SK-N-SH treated with all-trans-retinoic acid at 6 μM for 48 hours (cell line): ENCODE results near the gene LPP.

Source experiments
- ATAC-seq: fragments of 200-7000 bp; cut with Tn5 transposase; 3 replicates; pipeline ENCODE4 v1.9.1; 2020; ENCODE audit warnings: mild to moderate bottlenecking, moderate library complexity
- ARNTL ChIP-seq: fragments of 450-650 bp; formaldehyde crosslinking; IDR thresholded peaks from 2 replicates; pipeline ENCODE4 v1.5.0; 2020; ENCODE audit warnings: low read depth, mild to moderate bottlenecking, moderate library complexity, borderline replicate concordance
- BACH2 ChIP-seq: fragments of 250-450 bp; sonication (Bioruptor Pico); IDR thresholded peaks from 2 replicates; pipeline ENCODE4 v1.9.0; 2021; ENCODE audit warnings: mild to moderate bottlenecking, borderline replicate concordance
- CSDC2 ChIP-seq: fragments of 250-450 bp; sonication (Bioruptor Pico); IDR thresholded peaks from 2 replicates; pipeline ENCODE4 v1.5.0; 2020; ENCODE audit warnings: mild to moderate bottlenecking, moderate library complexity
- CSRNP3 ChIP-seq: fragments of 250-450 bp; sonication (Bioruptor Pico); IDR thresholded peaks from 2 replicates; pipeline ENCODE4 v1.5.1; 2021; ENCODE audit warnings: mild to moderate bottlenecking, moderate library complexity
- ESRRG ChIP-seq: fragments of 250-450 bp; sonication (Bioruptor Pico); IDR thresholded peaks from 2 replicates; pipeline ENCODE4 v1.6.1; 2021; ENCODE audit warnings: mild to moderate bottlenecking
- GLIS3 ChIP-seq: fragments of 250-450 bp; sonication (Bioruptor Pico); IDR thresholded peaks from 2 replicates; pipeline ENCODE4 v1.5.0; 2020; ENCODE audit warnings: mild to moderate bottlenecking, moderate library complexity
- ISL1 ChIP-seq: fragments of 250-450 bp; sonication (Bioruptor Pico); IDR thresholded peaks from 2 replicates; pipeline ENCODE4 v2.1.2; 2022; ENCODE audit warnings: mild to moderate bottlenecking, moderate library complexity
- OSR1 ChIP-seq: fragments of 250-450 bp; sonication (Bioruptor Pico); IDR thresholded peaks from 2 replicates; pipeline ENCODE4 v1.8.0; 2022; ENCODE audit warnings: moderate library complexity, mild to moderate bottlenecking, inconsistent platforms
- PATZ1 ChIP-seq: fragments of 250-450 bp; sonication (Bioruptor Pico); IDR thresholded peaks from 2 replicates; pipeline ENCODE4 v1.8.0; 2020; ENCODE audit warnings: mild to moderate bottlenecking, moderate library complexity, borderline replicate concordance
- POU6F1 ChIP-seq: fragments of 250-450 bp; sonication (Bioruptor Pico); IDR thresholded peaks from 2 replicates; pipeline ENCODE4 v1.8.0; 2021; ENCODE audit warnings: low read depth, mild to moderate bottlenecking, moderate library complexity, borderline replicate concordance
- PPARA ChIP-seq: fragments of 250-450 bp; sonication (Bioruptor Pico); IDR thresholded peaks from 2 replicates; pipeline ENCODE4 v1.5.0; 2020; ENCODE audit warnings: mild to moderate bottlenecking, borderline replicate concordance
- RARB ChIP-seq: fragments of 250-450 bp; sonication (Bioruptor Pico); IDR thresholded peaks from 2 replicates; pipeline ENCODE4 v1.8.0; 2021; ENCODE audit warnings: mild to moderate bottlenecking, moderate library complexity
- TCF4 ChIP-seq: fragments of 250-450 bp; sonication (Bioruptor Pico); IDR thresholded peaks from 2 replicates; pipeline ENCODE4 v1.8.0; 2021; ENCODE audit warnings: mild to moderate bottlenecking, moderate library complexity, borderline replicate concordance
- TOX ChIP-seq: fragments of 250-450 bp; sonication (Bioruptor Pico); IDR thresholded peaks from 2 replicates; pipeline ENCODE4 v1.8.0; 2021; ENCODE audit warnings: mild to moderate bottlenecking, moderate library complexity, borderline replicate concordance
- TSHZ2 ChIP-seq: fragments of 250-450 bp; sonication (Bioruptor Pico); IDR thresholded peaks from 2 replicates; pipeline ENCODE4 v1.5.0; 2020; ENCODE audit warnings: mild to moderate bottlenecking, moderate library complexity
- ZC3H10 ChIP-seq: fragments of 250-450 bp; sonication (Bioruptor Pico); IDR thresholded peaks from 2 replicates; pipeline ENCODE4 v1.5.1; 2021; ENCODE audit warnings: mild to moderate bottlenecking, moderate library complexity
- ZFP3 ChIP-seq: fragments of 250-450 bp; sonication (Bioruptor Pico); IDR thresholded peaks from 2 replicates; pipeline ENCODE4 v1.5.0; 2020; ENCODE audit warnings: mild to moderate bottlenecking, moderate library complexity
- ZFP30 ChIP-seq: fragments of 450-650 bp; formaldehyde crosslinking; IDR thresholded peaks from 2 replicates; pipeline ENCODE4 v1.5.0; 2022; ENCODE audit warnings: mild to moderate bottlenecking, moderate library complexity
- ZNF565 ChIP-seq: fragments of 450-650 bp; formaldehyde crosslinking; conservative IDR thresholded peaks from 2 replicates; pipeline ENCODE4 v1.5.0; 2020; ENCODE audit warnings: low read depth, mild to moderate bottlenecking, moderate library complexity
- ZNF8 ChIP-seq: fragments of 450-650 bp; formaldehyde crosslinking; IDR thresholded peaks from 2 replicates; pipeline ENCODE4 v1.5.0; 2020; ENCODE audit warnings: mild to moderate bottlenecking, moderate library complexity

LPP gene

GRCh38 chr3:188194332-188194731 is 40.4 kb downstream of the LPP start (continued):
- TF ChIP-seq PATZ1 (no peak), TOX (CRISPR knock-in tag) (no peak), ZFP30 (CRISPR knock-in tag) (no peak), ARNTL (CRISPR knock-in tag) (no peak)
- TF ChIP-seq, all 23 proteins: peak for 0

- ATAC-seq = peak; percentile 29
- TF ChIP-seq ZNF565 (CRISPR knock-in tag) (no peak), TCF4 (CRISPR knock-in tag) (no peak), ESRRG (CRISPR knock-in tag) (no peak), TSHZ2 (CRISPR knock-in tag) (no peak), ZNF8 (CRISPR knock-in tag) (no peak), ISL1 (CRISPR knock-in tag) (no peak), ZFP30 (CRISPR knock-in tag) (no peak), CSRNP3 (CRISPR knock-in tag) (no peak), TOX (CRISPR knock-in tag) (no peak), OSR1 (CRISPR knock-in tag) (no peak), GLIS3 (no peak), ZFP3 (CRISPR knock-in tag) (no peak), RARB (no peak), PPARA (CRISPR knock-in tag) (no peak)
Measured at GRCh38 chr3:188196232-188196990, 42.5 kb downstream of the LPP start.

- peak; percentile 65 for ATAC-seq
- TF ChIP-seq ZC3H10 (no peak), BACH2 (no peak), RARB (no peak), POU6F1 (CRISPR knock-in tag) (no peak), ZFP30 (CRISPR knock-in tag) (no peak), ISL1 (CRISPR knock-in tag) (no peak), ZNF8 (CRISPR knock-in tag) (no peak), CSDC2 (CRISPR knock-in tag) (no peak), TCF4 (CRISPR knock-in tag) (no peak), ESRRG (CRISPR knock-in tag) (no peak), OSR1 (CRISPR knock-in tag) (no peak), PATZ1 (no peak), PPARA (CRISPR knock-in tag) (no peak), TOX (CRISPR knock-in tag) (no peak), CSRNP3 (CRISPR knock-in tag) (no peak), ZNF565 (CRISPR knock-in tag) (no peak)
Measured at GRCh38 chr3:188197388-188197847, 43.5 kb downstream of the LPP start.
